CD14-positive monocyte (primary cell): ENCODE measurements around the gene NRN1L. TPM values are rescaled to one million over a fixed set of nuclear protein-coding genes. Genes with fewer than 3 reads are reported as not detected.
A peak's percentile ranks its signal among the peaks of the same experiment; 100 is the strongest.

ENCODE experiments used
- DNase-seq, 3 donors: peaks; one replicate each; pipeline ENCODE4 v3.0.0-alpha.2; 2011 to 2022
- H2AFZ ChIP-seq: 2 replicates; pipeline ENCODE4 v1.6.0; 2012; ENCODE audit warnings: mild to moderate bottlenecking, low read depth, low read length, inconsistent platforms; ENCODE audit not compliant: insufficient read depth, poor library complexity, severe bottlenecking
- H3K27ac ChIP-seq, 2 donors: 1 replicate in 1 of 2; 2 replicates in 1 of 2; pipeline ENCODE4 v1.5.1; 2012 to 2013; ENCODE audit warnings: low read length in 2 of 2, control low read depth in 1 of 2, inconsistent platforms in 1 of 2, low read depth in 1 of 2, mild to moderate bottlenecking in 1 of 2
- H3K27me3 ChIP-seq, 2 donors: one replicate each; pipeline versions ENCODE4 v1.6.0 to v1.6.1; 2011 to 2013; ENCODE audit warnings: low read length in 2 of 2; ENCODE audit not compliant: control insufficient read depth in 2 of 2, insufficient read depth in 2 of 2
- H3K36me3 ChIP-seq, 2 donors: replicated peaks in 1 of 2; 1 replicate in 1 of 2; 2 replicates in 1 of 2; pipeline versions ENCODE4 v1.5.1 to v1.6.1; 2012 to 2013; ENCODE audit warnings: low read length in 2 of 2, control low read depth in 1 of 2, inconsistent platforms in 1 of 2, mild to moderate bottlenecking in 1 of 2; ENCODE audit not compliant: insufficient read depth in 2 of 2, control insufficient read depth in 1 of 2
- H3K4me1 ChIP-seq, 2 donors: 1 replicate in 1 of 2; 2 replicates in 1 of 2; pipeline versions ENCODE4 v1.5.1 to v1.6.1; 2012 to 2013; ENCODE audit warnings: low read length in 2 of 2, control low read depth in 1 of 2, inconsistent platforms in 1 of 2, mild to moderate bottlenecking in 1 of 2, moderate library complexity in 1 of 2; ENCODE audit not compliant: insufficient read depth in 2 of 2, control insufficient read depth in 1 of 2
- H3K4me2 ChIP-seq: replicated peaks from 2 replicates; pipeline ENCODE3; 2012; ENCODE audit warnings: low read length, moderate library complexity, mild to moderate bottlenecking; ENCODE audit not compliant: poor library complexity, severe bottlenecking; ENCODE audit errors: extremely low read depth
- H3K4me3 ChIP-seq, 3 experiments: fragments of 200-600 bp in 1 of 3; sonication (generic) in 1 of 3; replicated peaks in 1 of 3; 1 replicate in 2 of 3; 2 replicates in 1 of 3; pipeline ENCODE4 v1.5.1; 2011 to 2013; ENCODE audit warnings: low read length in 3 of 3, mild to moderate bottlenecking in 3 of 3, control low read depth in 2 of 3, low read depth in 2 of 3, inconsistent platforms in 1 of 3, moderate library complexity in 1 of 3
- H3K79me2 ChIP-seq: 2 replicates; pipeline ENCODE4 v1.6.0; 2012; ENCODE audit warnings: mild to moderate bottlenecking, control low read depth, inconsistent platforms, low read length, moderate library complexity; ENCODE audit not compliant: insufficient read depth
- H3K9ac ChIP-seq: 2 replicates; pipeline ENCODE4 v1.6.0; 2017; ENCODE audit warnings: low read length, mild to moderate bottlenecking; ENCODE audit not compliant: insufficient read depth, poor library complexity, severe bottlenecking
- H3K9me3 ChIP-seq, 2 donors: replicated peaks in 1 of 2; 1 replicate in 1 of 2; 2 replicates in 1 of 2; pipeline versions ENCODE4 v1.5.1 to v1.6.1; 2012 to 2013; ENCODE audit warnings: low read length in 2 of 2, control low read depth in 1 of 2; ENCODE audit not compliant: control insufficient read depth in 1 of 2, insufficient read depth in 1 of 2
- H4K20me1 ChIP-seq: 2 replicates; pipeline ENCODE4 v1.6.0; 2012; ENCODE audit warnings: mild to moderate bottlenecking, low read length, control low read depth, moderate library complexity; ENCODE audit not compliant: insufficient read depth
- H3K27ac Mint-ChIP-seq, 7 donors: one replicate each; pipeline ENCODE4 v1.8.0; 2020; ENCODE audit warnings: mild to moderate bottlenecking in 7 of 7, mixed read lengths in 7 of 7, moderate library complexity in 6 of 7, inconsistent platforms in 2 of 7
- H3K27me3 Mint-ChIP-seq, 3 donors: one replicate each; pipeline ENCODE4 v1.8.0; 2021 to 2022; ENCODE audit warnings: low read depth in 3 of 3, mild to moderate bottlenecking in 3 of 3, mixed read lengths in 3 of 3, moderate library complexity in 3 of 3, inconsistent platforms in 1 of 3
- H3K36me3 Mint-ChIP-seq, 2 donors: one replicate each; pipeline ENCODE4 v1.8.0; 2020; ENCODE audit warnings: mixed read lengths in 2 of 2, inconsistent platforms in 1 of 2, mild to moderate bottlenecking in 1 of 2
- H3K4me1 Mint-ChIP-seq: one replicate; pipeline ENCODE4 v1.8.0; 2020; ENCODE audit warnings: mild to moderate bottlenecking, mixed read lengths
- H3K4me3 Mint-ChIP-seq, 2 donors: one replicate each; pipeline ENCODE4 v1.8.0; 2020; ENCODE audit warnings: mild to moderate bottlenecking in 2 of 2, mixed read lengths in 2 of 2, moderate library complexity in 1 of 2
- H3K9me3 Mint-ChIP-seq, 7 donors: one replicate each; pipeline ENCODE4 v1.8.0; 2020 to 2022; ENCODE audit warnings: mixed read lengths in 7 of 7, mild to moderate bottlenecking in 6 of 7, moderate library complexity in 6 of 7, inconsistent platforms in 2 of 7
- CTCF ChIP-seq: fragments of 200-600 bp; IDR thresholded peaks from one replicate; pipeline ENCODE4 v1.8.0; 2022; ENCODE audit warnings: antibody characterized with exemption, mild to moderate bottlenecking
- WGBS: methylation state at CpG from one replicate; pipeline ENCODE4 v1.1.5; 2013; ENCODE audit warnings: missing lambda C conversion rate; ENCODE audit not compliant: insufficient coverage; 5-methylcytosine and 5-hydroxymethylcytosine counted together
- intact Hi-C, 2 donors: fragments of 100-400 bp; cut with micrococcal nuclease; formaldehyde crosslinking; loops; one replicate each; pipeline versions ENCODE4 v1.15.0 to v1.15.1; 2023
- polyA plus RNA-seq, 3 donors: library from polyadenylated mRNA; depleted of rRNA in 1 of 3; unstranded in 2 of 3; stranded (reverse) in 1 of 3; fragments of 300-500 nt in 2 of 3; fragments of >200 nt in 1 of 3; fragmentation: Illumina TruSeq in 2 of 3; gene quantifications; 1 replicate in 2 of 3; 2 replicates in 1 of 3; pipeline ENCODE4 v1.2.3, GENCODE V29; 2012 to 2021

NRN1L gene
- polyA plus RNA-seq, 3 donors = 0.50 to 3.6 TPM; not detected in 1

DNA sequence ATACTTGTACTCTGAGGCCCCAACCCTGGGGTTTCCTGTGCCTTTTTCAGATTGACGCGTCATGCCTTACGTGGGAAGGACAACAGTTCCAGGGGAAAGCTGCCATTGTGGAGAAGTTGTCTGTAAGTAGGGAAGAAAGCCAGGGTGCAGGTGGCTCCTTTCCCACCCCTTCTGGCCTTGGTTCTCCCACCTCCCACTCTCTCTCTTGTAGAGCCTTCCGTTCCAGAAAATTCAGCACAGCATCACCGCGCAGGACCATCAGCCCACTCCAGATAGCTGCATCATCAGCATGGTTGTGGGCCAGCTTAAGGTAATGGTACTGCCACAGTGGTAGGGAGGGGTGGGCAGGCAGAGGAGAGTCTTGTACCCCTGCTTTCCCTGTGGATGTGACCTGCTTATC, 16.4 kb upstream of the NRN1L start:
- H3K27ac Mint-ChIP-seq = no peak overlapping the region
- H3K36me3 Mint-ChIP-seq = peaks cover 38 to 59% of the 10 kb centered on the region in 2 donors
- no peak overlapping the region for H3K4me3 Mint-ChIP-seq
- Histone ChIP-seq H3K27me3 (no peaks in the 10 kb centered on the region), H3K4me1 (peaks cover 16 to 17% of the 10 kb centered on the region in 2 donors), H3K4me2 (no peak overlapping the region), H2AFZ (no peak overlapping the region), H3K9me3 (no peaks in the 10 kb centered on the region), H4K20me1 (peaks cover 6% of the 10 kb centered on the region), H3K4me3 (no peak overlapping the region), H3K36me3 (peaks cover 31 to 72% of the 10 kb centered on the region in 2 donors), H3K27ac (no peak overlapping the region), H3K79me2 (peaks cover 16% of the 10 kb centered on the region), H3K9ac (no peak overlapping the region)
- peaks cover 15% of the 10 kb centered on the region for H3K4me1 Mint-ChIP-seq
- DNase-seq = no peak
- intact Hi-C loops = no loop called here
- H3K27me3 Mint-ChIP-seq = peaks cover 0 to 1% (median 0%) of the 10 kb centered on the region in 3 donors
- no peak for TF ChIP-seq CTCF
- peaks cover 0 to 2% (median 0%) of the 10 kb centered on the region in 7 donors for H3K9me3 Mint-ChIP-seq
- WGBS = 94% methylated on average over 3 of the region's 6 CpGs

DNA sequence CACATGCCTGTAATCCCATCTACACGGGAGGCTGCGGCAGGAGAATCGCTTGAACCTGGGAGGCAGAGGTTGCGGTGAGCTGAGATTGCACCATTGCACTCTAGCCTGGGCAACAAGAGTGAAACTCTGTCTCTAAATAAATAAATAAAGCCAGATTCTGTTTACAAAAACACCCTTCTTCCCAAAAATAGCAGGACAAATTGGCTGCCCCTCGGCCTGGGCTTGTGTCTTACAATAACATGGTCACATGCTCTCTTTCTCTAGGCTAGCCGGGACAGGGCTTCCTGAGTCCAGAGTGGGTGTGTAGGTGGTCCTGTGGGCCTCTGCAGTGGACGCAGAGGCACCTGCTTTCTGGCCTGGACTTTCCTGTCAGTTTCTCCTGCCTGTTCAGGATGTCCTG, 15.0 kb upstream of the NRN1L start:
- Mint-ChIP-seq H3K4me1 (peaks cover 29% of the 10 kb centered on the region), H3K27me3 (peaks cover 0 to 1% (median 0%) of the 10 kb centered on the region in 3 donors), H3K36me3 (peaks cover 35 to 59% of the 10 kb centered on the region in 2 donors), H3K27ac (peak overlapping the region in 1 of 7 donors; percentile 66), H3K4me3 (no peak overlapping the region), H3K9me3 (peaks cover 0 to 2% (median 0%) of the 10 kb centered on the region in 7 donors)
- Histone ChIP-seq H3K36me3 (peaks cover 31 to 71% of the 10 kb centered on the region in 2 donors), H3K27ac (peak overlapping the region in 1 of 2 donors; percentile 15), H3K4me1 (peaks cover 30% of the 10 kb centered on the region in 2 donors), H2AFZ (no peak overlapping the region), H3K9ac (no peak overlapping the region), H3K4me2 (no peak overlapping the region), H4K20me1 (peaks cover 14% of the 10 kb centered on the region), H3K9me3 (no peaks in the 10 kb centered on the region), H3K79me2 (peaks cover 21% of the 10 kb centered on the region), H3K4me3 (no peak overlapping the region), H3K27me3 (no peaks in the 10 kb centered on the region)
- no peak for TF ChIP-seq CTCF
- no peak for DNase-seq
- intact Hi-C loops = loop anchor here in 1 of 2 donors (5.0 to 10.0 kb wide), 2 partner anchors 37 to 65 kb away; partner anchors contain the start of genes CTRL and PSMB10
- WGBS = 100% methylated on average over 4 of the region's 7 CpGs
